Pons (tissue), 1 donor: ENCODE measurements around the gene COP1.
"Not testable (repeated sequence)": the region's sequence is repeated elsewhere in the genome, so short reads cannot be mapped to it uniquely, and the experiment has no call there.

Experiments
- DNase-seq: peaks from one replicate; pipeline ENCODE4 v3.0.0-alpha.2; 2016; ENCODE audit warnings: low spot score

The COP1 gene

GRCh38 chr1:176033881-176034280 lies 173.2 kb downstream of the COP1 start:
- DNase-seq = no peak

GRCh38 chr1:176033474-176033873 lies 173.6 kb downstream of the COP1 start:
- DNase-seq = no peak

- DNase-seq = no peak
These were observed 174.9 kb downstream of the COP1 start for GRCh38 chr1:176032040-176032645.

- no peak for DNase-seq
These were observed 177.5 kb downstream of the COP1 start for GRCh38 chr1:176029609-176030008.

GRCh38 chr1:176029155-176029554 lies 177.9 kb downstream of the COP1 start:
- DNase-seq = no peak

GRCh38 chr1:176027934-176028333 lies 179.2 kb downstream of the COP1 start:
- DNase-seq = not testable (repeated sequence)

- no peak for DNase-seq
These were observed 184.5 kb downstream of the COP1 start for GRCh38 chr1:176022574-176022973.

GRCh38 chr1:176017722-176018121 lies 189.4 kb downstream of the COP1 start:
- DNase-seq = no peak

GRCh38 chr1:176009951-176010350 lies 197.1 kb downstream of the COP1 start:
- DNase-seq = no peak

GRCh38 chr1:176007756-176008389 lies 199.2 kb downstream of the COP1 start:
- not testable (repeated sequence) for DNase-seq

GRCh38 chr1:175994660-175995059 lies 212.4 kb downstream of the COP1 start:
- not testable (repeated sequence) for DNase-seq

- not testable (repeated sequence) for DNase-seq
These were observed 214.3 kb downstream of the COP1 start for GRCh38 chr1:175992825-175993224.

GRCh38 chr1:175992202-175992601 lies 214.9 kb downstream of the COP1 start:
- DNase-seq = not testable (repeated sequence)

GRCh38 chr1:175984813-175985212 lies 222.3 kb downstream of the COP1 start:
- DNase-seq = no peak

GRCh38 chr1:175984057-175984812 lies 222.9 kb downstream of the COP1 start:
- DNase-seq = no peak

- DNase-seq = not testable (repeated sequence)
These were observed 223.7 kb downstream of the COP1 start for GRCh38 chr1:175983363-175983762.

- DNase-seq = no peak
These were observed 226.0 kb downstream of the COP1 start for GRCh38 chr1:175981128-175981527.

- DNase-seq = no peak
These were observed 228.2 kb downstream of the COP1 start for GRCh38 chr1:175978926-175979325.

- DNase-seq = no peak
These were observed 228.6 kb downstream of the COP1 start for GRCh38 chr1:175978476-175978875.

- DNase-seq = no peak
These were observed 230.0 kb downstream of the COP1 start for GRCh38 chr1:175976865-175977642.

GRCh38 chr1:175969231-175969630 lies 237.9 kb downstream of the COP1 start:
- no peak for DNase-seq

GRCh38 chr1:175968486-175969172 lies 238.5 kb downstream of the COP1 start:
- DNase-seq = no peak
